Astrocyte (in vitro differentiated cells and primary cell): ENCODE results near the gene ARHGEF10L. TPM values are rescaled to one million over a fixed set of nuclear protein-coding genes. Genes with fewer than 3 reads are reported as not detected.

Source experiments
- DNase-seq: peaks from one replicate; pipeline ENCODE4 v3.0.0-alpha.2; 2010; ENCODE audit warnings: low read depth
- FAIRE-seq: peaks from 2 replicates; lab custom pipeline; 2011; peaks lifted over from hg19 to GRCh38; lab: Jason Lieb, UNC
- H2AFZ ChIP-seq: 2 replicates; pipeline ENCODE4 v1.6.0; 2012; ENCODE audit warnings: low read depth, low read length, inconsistent platforms
- H3K27ac ChIP-seq: 2 replicates; pipeline ENCODE4 v1.5.1; 2011; ENCODE audit warnings: low read depth, low read length, inconsistent platforms
- H3K27me3 ChIP-seq: 2 replicates; pipeline ENCODE4 v1.6.0; 2011; ENCODE audit warnings: low read length, inconsistent platforms; ENCODE audit not compliant: insufficient read depth
- H3K36me3 ChIP-seq: 2 replicates; pipeline ENCODE4 v1.5.1; 2011; ENCODE audit warnings: low read length, inconsistent platforms; ENCODE audit not compliant: insufficient read depth
- H3K4me1 ChIP-seq: 2 replicates; pipeline ENCODE4 v1.5.1; 2011; ENCODE audit warnings: low read length, inconsistent platforms; ENCODE audit not compliant: insufficient read depth
- H3K4me2 ChIP-seq: 2 replicates; pipeline ENCODE4 v1.6.0; 2012; ENCODE audit warnings: low read length, inconsistent platforms
- H3K4me3 ChIP-seq: 2 replicates; pipeline ENCODE4 v1.5.1; 2011; ENCODE audit warnings: low read depth, mild to moderate bottlenecking, low read length, inconsistent platforms; ENCODE audit not compliant: insufficient read depth
- H3K79me2 ChIP-seq: 2 replicates; pipeline ENCODE4 v1.6.0; 2012; ENCODE audit warnings: mild to moderate bottlenecking, low read length, inconsistent platforms; ENCODE audit not compliant: insufficient read depth
- H3K9ac ChIP-seq: 2 replicates; pipeline ENCODE4 v1.6.0; 2012; ENCODE audit warnings: mild to moderate bottlenecking, low read length, inconsistent platforms
- H3K9me3 ChIP-seq: 2 replicates; pipeline ENCODE4 v1.5.1; 2012; ENCODE audit warnings: low read depth, mild to moderate bottlenecking, low read length, inconsistent platforms; ENCODE audit not compliant: insufficient read depth
- H4K20me1 ChIP-seq: 2 replicates; pipeline ENCODE4 v1.6.0; 2012; ENCODE audit warnings: low read length, inconsistent platforms; ENCODE audit not compliant: insufficient read depth
- H3K27ac Mint-ChIP-seq: one replicate; pipeline ENCODE4 v1.8.0; 2021; ENCODE audit warnings: mild to moderate bottlenecking, mixed read lengths; ENCODE audit not compliant: unreplicated experiment
- H3K27me3 Mint-ChIP-seq: one replicate; pipeline ENCODE4 v1.8.0; 2021; ENCODE audit warnings: low read depth, mixed read lengths; ENCODE audit not compliant: unreplicated experiment
- H3K36me3 Mint-ChIP-seq: one replicate; pipeline ENCODE4 v1.8.0; 2021; ENCODE audit warnings: low read depth, mixed read lengths; ENCODE audit not compliant: unreplicated experiment
- H3K4me1 Mint-ChIP-seq: one replicate; pipeline ENCODE4 v1.8.0; 2021; ENCODE audit warnings: low read depth, mixed read lengths; ENCODE audit not compliant: unreplicated experiment
- H3K4me3 Mint-ChIP-seq: one replicate; pipeline ENCODE4 v1.8.0; 2021; ENCODE audit warnings: mild to moderate bottlenecking, moderate library complexity, mixed read lengths; ENCODE audit not compliant: unreplicated experiment
- H3K9me3 Mint-ChIP-seq: one replicate; pipeline ENCODE4 v1.8.0; 2021; ENCODE audit warnings: mild to moderate bottlenecking, mixed read lengths; ENCODE audit not compliant: unreplicated experiment
- EZH2 ChIP-seq: IDR thresholded peaks from 2 replicates; pipeline ENCODE4 v1.6.1; 2012; ENCODE audit warnings: mild to moderate bottlenecking, low read length, inconsistent platforms; ENCODE audit not compliant: insufficient read depth
- total RNA-seq: library from RNA; stranded (reverse); gene quantifications from 2 replicates; pipeline ENCODE4 v1.2.1, GENCODE V29; 2021
- TF ChIP-seq, protein P1 (sequence below): IDR thresholded peaks from 2 replicates; pipeline ENCODE4 v1.5.1; 2011; ENCODE audit warnings: low read depth, mild to moderate bottlenecking, inconsistent platforms, low read length, moderate library complexity; ENCODE audit not compliant: insufficient read depth

Gene ARHGEF10L
- total RNA-seq, 1 donor from 2014 or later: 14.2 TPM

DNA sequence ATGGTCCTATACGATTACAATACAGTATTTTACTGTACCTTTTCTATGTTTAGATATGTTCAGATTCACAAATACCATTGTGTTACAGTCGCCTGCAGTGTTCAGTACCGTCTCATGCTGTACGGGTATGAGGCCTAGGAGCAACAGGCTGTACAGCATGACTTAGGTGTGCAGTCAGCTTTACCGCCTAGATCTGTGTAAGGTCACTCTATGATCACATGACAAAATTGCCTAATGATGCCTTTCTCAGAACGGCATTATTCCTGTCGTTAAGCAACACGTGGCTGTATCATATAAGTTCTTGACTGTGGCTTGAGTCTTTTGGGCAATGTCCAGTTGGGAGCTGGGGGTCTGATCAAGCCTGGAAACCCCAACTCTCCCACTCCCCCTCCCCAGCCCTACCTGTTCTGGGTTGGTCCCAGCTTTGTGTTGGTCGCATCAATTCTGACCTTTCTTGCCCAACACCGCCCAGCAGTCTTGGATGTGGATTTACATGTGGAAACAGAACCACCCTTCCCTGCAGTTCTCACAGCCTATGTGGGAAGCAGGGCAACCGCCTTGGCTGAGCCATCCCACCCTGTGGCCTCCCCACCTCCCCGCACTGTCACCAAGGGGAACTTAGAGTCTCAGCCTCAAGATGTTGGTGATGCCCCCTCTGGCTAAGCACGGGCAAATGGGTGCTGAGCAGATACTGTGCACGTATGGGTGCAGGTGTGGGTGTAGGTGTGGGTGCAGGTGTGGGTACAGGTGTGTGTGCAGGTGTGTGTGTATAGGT, 135.4 kb downstream of the ARHGEF10L start:
- no peak overlapping the region for H2AFZ ChIP-seq
- Mint-ChIP-seq H3K4me3 (no peak overlapping the region), H3K27me3 (no peaks in the 10 kb centered on the region), H3K4me1 (no peaks in the 10 kb centered on the region), H3K36me3 (peaks cover 4% of the 10 kb centered on the region), H3K27ac (no peak overlapping the region), H3K9me3 (no peaks in the 10 kb centered on the region)
- no peak overlapping the region for H3K4me3 ChIP-seq
- no peak overlapping the region for H3K9ac ChIP-seq
- H3K36me3 ChIP-seq: no peaks in the 10 kb centered on the region
- H3K27me3 ChIP-seq: no peaks in the 10 kb centered on the region
- no peak overlapping the region for H3K27ac ChIP-seq
- no peak for DNase-seq
- no peak overlapping the region for H3K4me2 ChIP-seq
- peaks cover 63% of the 10 kb centered on the region for H4K20me1 ChIP-seq
- no peaks in the 10 kb centered on the region for H3K4me1 ChIP-seq
- peaks cover 2% of the 10 kb centered on the region for H3K9me3 ChIP-seq
- H3K79me2 ChIP-seq: no peaks in the 10 kb centered on the region
- TF ChIP-seq, protein P1, sequence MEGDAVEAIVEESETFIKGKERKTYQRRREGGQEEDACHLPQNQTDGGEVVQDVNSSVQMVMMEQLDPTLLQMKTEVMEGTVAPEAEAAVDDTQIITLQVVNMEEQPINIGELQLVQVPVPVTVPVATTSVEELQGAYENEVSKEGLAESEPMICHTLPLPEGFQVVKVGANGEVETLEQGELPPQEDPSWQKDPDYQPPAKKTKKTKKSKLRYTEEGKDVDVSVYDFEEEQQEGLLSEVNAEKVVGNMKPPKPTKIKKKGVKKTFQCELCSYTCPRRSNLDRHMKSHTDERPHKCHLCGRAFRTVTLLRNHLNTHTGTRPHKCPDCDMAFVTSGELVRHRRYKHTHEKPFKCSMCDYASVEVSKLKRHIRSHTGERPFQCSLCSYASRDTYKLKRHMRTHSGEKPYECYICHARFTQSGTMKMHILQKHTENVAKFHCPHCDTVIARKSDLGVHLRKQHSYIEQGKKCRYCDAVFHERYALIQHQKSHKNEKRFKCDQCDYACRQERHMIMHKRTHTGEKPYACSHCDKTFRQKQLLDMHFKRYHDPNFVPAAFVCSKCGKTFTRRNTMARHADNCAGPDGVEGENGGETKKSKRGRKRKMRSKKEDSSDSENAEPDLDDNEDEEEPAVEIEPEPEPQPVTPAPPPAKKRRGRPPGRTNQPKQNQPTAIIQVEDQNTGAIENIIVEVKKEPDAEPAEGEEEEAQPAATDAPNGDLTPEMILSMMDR: no peak
- TF ChIP-seq EZH2: no peak
- no peak for FAIRE-seq

- H4K20me1 ChIP-seq: peaks cover 63% of the 10 kb centered on the region
- H3K9ac ChIP-seq: no peak overlapping the region
- H3K27me3 ChIP-seq: no peaks in the 10 kb centered on the region
- H3K27me3 Mint-ChIP-seq: no peaks in the 10 kb centered on the region
- no peaks in the 10 kb centered on the region for H3K9me3 Mint-ChIP-seq
- peaks cover 2% of the 10 kb centered on the region for H3K9me3 ChIP-seq
- no peak overlapping the region for H3K4me2 ChIP-seq
- no peaks in the 10 kb centered on the region for H3K36me3 ChIP-seq
- H2AFZ ChIP-seq: no peak overlapping the region
- H3K27ac ChIP-seq: no peak overlapping the region
- DNase-seq (no peak), FAIRE-seq (no peak)
- H3K4me1 Mint-ChIP-seq: no peaks in the 10 kb centered on the region
- H3K4me3 ChIP-seq: no peak overlapping the region
- peaks cover 4% of the 10 kb centered on the region for H3K36me3 Mint-ChIP-seq
- H3K79me2 ChIP-seq: no peaks in the 10 kb centered on the region
- no peaks in the 10 kb centered on the region for H3K4me1 ChIP-seq
- no peak overlapping the region for H3K4me3 Mint-ChIP-seq
- TF ChIP-seq, protein P1: no peak
- no peak for TF ChIP-seq EZH2
- no peak overlapping the region for H3K27ac Mint-ChIP-seq
Measured at GRCh38 chr1:17675744-17676143, 136.2 kb downstream of the ARHGEF10L start.

DNA sequence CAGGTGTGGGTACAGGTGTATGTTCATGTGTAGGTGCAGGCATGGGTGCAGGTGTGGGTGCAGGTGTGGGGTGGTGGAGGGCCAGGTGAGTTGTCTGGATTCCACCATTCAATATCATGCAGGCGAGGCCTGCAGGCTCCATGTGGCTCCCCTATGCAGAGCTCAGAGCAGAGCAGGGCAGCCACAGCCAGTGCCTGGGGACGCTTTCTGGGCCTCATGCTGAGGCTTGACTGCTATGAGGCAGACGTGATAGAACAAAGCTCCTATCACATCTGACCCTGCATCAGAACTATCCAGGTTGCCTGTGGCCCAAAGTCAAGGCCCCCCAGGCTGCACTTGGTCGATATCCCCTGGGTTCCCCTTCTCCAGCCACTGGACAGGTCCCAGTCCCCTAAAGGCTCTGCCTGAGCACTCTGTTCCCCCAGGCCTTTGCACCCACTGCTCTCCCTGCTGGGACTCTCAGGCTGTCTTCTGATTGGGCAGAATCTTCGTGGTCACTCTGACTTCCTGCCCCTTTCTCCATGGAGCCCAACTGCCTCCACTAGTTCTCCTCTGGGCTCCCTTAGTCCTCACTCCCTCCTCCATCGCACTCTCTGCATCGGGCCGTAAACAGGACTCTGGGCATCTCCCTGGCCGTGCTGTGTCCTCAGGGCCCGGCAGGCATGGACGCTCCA, 137.0 kb downstream of the ARHGEF10L start:
- Mint-ChIP-seq H3K4me1 (no peaks in the 10 kb centered on the region), H3K4me3 (no peak overlapping the region), H3K36me3 (peaks cover 4% of the 10 kb centered on the region), H3K27me3 (no peaks in the 10 kb centered on the region), H3K9me3 (no peaks in the 10 kb centered on the region), H3K27ac (no peak overlapping the region)
- peaks cover 2% of the 10 kb centered on the region for H3K9me3 ChIP-seq
- no peak overlapping the region for H3K9ac ChIP-seq
- H3K27ac ChIP-seq: no peak overlapping the region
- FAIRE-seq: no peak
- no peaks in the 10 kb centered on the region for H3K27me3 ChIP-seq
- DNase-seq: no peak
- no peaks in the 10 kb centered on the region for H3K36me3 ChIP-seq
- peaks cover 55% of the 10 kb centered on the region for H4K20me1 ChIP-seq
- no peaks in the 10 kb centered on the region for H3K79me2 ChIP-seq
- no peak for TF ChIP-seq EZH2
- TF ChIP-seq, protein P1: no peak
- H3K4me1 ChIP-seq: no peaks in the 10 kb centered on the region
- no peak overlapping the region for H3K4me3 ChIP-seq
- H2AFZ ChIP-seq: no peak overlapping the region
- H3K4me2 ChIP-seq: no peak overlapping the region
